ENCODE results near the gene TRIM9.
A peak's percentile ranks its signal among the peaks of the same experiment; 100 is the strongest.

Gene TRIM9

DNA sequence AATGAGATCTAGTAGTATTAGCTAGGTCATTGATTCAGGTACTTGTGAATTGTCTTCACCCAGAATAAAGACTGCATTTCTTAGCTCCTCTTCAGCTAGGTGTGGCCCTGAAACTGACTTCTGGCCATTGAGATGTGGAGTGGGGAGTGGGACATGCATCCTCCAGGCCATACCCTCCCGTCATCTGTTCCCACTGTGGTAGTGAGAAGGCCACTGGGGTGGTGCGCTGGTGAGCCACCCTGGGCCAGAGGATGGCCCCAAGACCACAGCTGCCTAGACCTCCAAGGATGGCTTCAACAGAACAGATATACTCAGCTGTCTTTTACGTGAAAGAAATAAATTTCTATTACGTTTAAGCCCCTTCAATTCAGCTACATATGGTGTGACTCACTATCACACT is 36.5 kb downstream of the TRIM9 start:
- no peak for DNase-seq (ENCODE audit: low read depth in 2 of 2)

DNA sequence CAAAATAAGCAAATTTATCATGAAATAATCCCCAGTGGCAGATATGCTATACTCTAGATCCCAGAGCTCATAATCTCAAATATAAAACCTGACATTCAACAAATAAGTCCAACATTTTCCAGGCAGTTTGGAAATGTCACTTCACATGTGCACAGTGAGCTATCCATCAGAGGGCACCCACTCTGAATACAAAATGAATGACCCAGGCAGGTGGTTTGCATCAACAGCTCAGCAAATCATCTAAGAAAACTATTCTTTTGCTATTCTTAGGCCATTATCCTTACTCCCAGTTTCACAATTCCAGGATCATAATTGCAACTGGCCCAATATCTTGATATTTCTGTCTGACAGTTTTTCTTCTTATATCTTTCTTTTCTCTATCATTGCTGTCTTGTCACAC is 38.5 kb downstream of the TRIM9 start:
- DNase-seq (ENCODE audit: low read depth in 2 of 2), result no peak

DNA sequence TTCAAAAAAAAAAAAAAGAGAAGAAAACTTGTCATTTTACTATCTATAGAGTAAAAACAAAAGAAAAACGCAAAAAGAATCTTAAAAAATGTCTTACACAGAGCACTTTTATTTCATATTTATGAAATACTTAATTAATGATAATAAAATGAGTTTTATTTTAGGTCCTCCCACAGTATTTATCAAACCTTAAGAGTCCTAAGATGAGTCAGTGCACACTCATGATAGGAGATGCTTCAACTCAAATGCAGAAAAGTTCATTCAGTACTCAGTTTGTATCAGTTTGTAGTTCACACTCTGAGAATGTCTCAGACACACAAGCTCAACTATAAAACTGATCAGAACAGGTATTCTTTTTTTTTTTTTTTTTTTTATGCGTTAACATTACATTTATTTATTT is 41.7 kb downstream of the TRIM9 start:
- no peak for DNase-seq (ENCODE audit: low read depth in 2 of 2)

DNA sequence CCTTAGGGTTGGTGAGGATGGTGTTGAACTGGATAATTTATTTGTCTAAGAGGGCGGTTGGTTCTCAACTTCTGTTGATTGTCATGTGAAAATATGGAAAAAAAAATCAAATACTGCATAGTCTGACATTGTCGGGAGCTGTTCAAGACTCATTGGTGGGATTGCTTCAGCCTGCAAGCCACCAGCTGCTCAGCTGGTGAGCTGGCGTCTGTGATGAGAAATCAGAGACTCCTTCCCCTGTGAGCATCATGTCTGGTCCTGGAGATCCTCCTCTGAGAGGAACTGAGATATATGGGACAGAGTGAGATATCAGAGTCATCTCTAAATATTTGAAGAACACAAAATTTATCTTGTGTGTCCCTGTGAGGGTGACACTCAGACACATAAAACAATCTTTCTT is 49.9 kb downstream of the TRIM9 start:
- no peak for DNase-seq (ENCODE audit: low read depth in 2 of 2)

DNA sequence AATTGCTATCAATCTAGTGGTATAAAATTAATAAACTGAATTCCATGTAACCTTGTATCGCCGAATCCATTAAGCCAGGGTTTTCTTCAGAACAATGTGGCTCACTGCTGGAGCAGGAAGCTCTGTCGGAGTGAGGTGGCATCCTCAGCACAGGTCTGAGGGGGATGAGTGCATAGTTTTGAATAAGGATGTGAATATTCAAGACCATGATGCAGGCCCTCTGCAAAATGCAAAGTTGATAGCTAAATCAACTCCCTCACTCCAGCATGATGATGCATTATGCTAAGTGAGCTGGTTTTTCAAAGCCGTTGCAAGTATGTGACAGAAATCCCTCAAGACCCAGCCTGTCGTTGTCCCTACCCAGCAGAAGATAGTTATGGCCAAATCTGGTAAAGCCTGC is 53.0 kb downstream of the TRIM9 start:
- no peak for DNase-seq (ENCODE audit: low read depth in 2 of 2)

DNA sequence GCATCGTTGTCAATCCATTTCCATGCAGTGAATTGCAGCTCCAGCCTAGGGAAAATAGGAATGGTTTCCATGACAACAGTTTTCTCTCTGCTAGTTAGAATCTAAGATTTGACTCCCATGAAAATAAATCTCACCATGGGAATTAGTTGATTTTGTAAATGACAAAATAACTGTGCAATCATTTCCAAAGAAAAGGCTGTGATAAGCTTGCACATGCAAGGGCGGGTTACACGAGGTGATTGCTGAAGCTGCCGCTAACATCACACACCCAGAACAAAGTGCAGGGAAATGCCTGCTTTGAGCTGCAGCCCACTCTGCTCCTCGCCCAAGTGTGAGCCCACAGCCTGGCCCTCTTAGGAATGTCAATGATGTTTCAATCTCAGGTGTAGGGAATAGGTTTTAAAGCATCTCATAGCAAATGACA is 53.8 kb downstream of the TRIM9 start:
- DNase-seq (ENCODE audit: low read depth in 2 of 2), result no peak

DNA sequence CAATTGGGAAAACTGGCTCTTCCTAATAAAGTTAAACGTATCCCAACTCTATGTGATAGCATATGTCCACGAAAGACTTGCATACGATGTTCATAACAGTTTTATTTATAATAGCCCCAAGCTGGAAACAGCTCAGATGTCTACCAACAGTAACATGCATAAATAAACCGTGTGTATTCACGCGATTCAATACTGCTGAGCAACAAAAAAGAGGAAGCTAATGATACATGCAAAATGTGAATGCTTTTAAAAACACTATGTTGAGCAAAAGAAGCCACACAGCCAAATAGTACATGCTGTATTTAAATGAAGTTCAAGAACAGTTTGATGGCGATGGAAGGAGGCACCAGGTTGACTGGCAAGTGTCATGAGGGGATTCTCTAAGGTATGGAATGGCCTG is 55.7 kb downstream of the TRIM9 start:
- DNase-seq (ENCODE audit: low read depth in 2 of 2), result no peak

DNA sequence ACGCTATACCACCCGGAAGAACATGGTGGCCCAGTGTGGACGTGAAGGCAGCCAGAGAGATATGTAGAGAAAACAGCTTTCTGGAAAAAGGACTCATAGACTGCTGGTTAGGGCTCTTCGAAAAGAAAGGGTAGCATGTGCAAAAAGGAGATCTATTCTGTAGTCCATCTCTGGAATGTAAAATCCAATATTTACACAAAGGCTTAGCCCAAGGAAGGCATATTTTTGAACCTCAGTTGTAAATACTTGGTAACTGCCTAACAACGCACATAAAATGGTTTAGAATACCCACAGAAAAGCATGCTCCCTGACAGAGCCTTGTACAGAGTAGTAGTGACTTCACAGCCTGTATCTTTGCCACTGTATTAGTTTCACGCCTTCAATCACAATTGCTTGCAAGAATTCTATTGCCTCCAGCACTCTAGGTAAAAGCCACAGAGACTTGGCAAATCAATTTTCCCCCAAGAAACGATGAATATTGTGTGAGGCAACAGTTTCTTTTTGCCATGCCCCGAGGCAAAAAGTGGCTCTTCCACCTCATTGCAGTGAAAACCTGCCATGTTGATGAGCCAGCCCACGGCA is 59.2 kb downstream of the TRIM9 start:
- no peak for DNase-seq (ENCODE audit: low read depth in 2 of 2)

DNA sequence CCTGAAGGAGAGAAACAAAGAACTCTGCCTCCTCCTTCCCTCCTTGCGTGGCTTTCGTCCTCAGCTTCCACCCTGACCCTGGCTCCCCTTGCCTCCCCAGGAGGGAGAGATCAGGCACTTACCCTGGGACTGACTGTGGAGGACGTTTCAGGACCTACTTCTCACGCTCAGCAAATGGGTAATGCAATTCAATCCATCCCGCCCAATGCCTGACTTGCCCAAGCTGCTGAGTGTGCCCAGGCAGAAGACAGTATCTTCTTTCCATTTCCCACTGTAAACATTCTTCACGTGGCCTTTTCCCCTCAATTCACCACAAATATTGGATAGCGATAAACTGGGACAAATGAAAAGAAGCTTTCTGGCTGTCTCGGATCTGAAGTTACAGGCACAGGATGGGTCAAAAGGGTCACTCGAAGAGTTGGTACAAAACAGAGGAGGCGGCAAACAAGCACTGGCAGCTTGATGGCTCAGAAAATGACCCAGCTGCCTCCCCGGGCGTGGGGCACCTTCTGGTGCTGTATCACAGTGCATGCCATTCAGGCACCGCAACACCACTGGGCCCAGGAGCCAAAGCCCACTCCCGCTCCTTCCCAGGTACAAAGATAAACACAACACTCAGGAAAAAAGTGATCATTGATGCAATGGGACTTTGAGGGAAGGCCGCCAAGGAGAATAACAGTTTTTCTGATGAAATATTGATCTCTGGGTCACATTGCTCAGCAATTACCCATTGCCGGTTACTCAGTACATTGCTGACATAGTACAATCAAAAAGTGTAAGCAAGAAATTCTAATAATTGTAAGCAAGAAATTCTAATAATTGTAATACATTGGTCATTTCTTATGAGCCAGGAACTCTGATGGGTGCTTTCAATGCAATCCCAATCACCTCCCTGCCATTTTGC is 65.8 kb downstream of the TRIM9 start:
- DNase-seq (ENCODE audit: low read depth in 2 of 2), result no peak

DNA sequence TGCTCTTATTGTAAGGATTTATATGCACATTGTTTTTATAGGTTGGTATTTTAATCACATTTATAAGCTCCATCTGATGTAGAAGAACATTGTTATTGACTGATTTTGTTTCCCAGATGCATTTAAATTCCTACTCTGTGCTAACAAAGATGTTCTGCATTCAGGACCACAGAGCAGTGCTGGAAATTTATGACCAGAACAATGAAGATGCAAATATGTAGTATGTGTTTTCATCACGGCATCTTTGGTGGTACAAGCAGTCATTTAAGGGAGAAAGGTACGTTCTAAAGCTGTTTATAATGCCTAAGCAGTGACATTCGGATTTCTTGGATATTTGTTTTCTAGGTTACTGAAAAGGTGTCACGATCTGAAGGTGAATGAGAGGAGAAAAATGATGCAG is 66.5 kb downstream of the TRIM9 start:
- DNase-seq (ENCODE audit: low read depth in 2 of 2), result no peak

DNA sequence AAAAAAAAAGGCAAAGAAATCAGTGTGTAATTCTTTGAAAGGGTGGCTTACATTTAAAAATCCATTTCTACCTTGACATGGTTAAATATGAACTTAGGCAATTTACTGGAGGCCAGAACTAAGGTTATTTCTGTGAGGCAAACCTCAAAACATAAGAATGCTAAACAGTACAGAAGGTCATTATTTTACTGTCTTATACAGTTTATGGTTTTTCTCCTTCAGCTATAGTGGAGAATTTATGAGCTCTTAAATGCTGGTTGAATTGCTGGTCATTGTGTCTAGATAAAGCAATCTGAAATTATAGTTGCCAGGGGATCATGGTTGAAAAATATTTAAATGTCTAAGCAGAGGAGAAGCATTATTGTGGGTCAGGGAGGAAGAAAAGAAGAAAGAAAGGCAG is 70.5 kb downstream of the TRIM9 start:
- DNase-seq (ENCODE audit: low read depth in 2 of 2), result no peak

DNA sequence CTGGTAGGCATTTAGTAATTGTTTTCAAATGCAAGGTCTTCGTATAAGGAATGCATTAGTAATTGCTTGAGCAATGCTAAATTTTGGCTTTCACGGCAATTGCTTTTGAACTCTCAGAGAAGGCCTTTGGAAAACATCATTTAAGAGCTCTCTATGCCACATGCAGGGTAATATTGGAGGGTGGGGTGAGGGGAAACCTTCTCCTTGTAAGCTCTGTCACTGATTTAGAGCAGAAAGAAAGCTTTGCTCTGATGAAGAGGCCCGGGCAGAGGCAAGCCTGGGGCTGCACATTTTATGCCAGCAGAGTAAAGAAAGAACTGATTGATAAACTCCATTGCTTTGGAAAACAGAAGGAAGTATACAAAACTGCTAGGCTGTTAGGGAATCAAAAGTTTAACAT is 70.9 kb downstream of the TRIM9 start:
- no peak for DNase-seq (ENCODE audit: low read depth in 2 of 2)

DNA sequence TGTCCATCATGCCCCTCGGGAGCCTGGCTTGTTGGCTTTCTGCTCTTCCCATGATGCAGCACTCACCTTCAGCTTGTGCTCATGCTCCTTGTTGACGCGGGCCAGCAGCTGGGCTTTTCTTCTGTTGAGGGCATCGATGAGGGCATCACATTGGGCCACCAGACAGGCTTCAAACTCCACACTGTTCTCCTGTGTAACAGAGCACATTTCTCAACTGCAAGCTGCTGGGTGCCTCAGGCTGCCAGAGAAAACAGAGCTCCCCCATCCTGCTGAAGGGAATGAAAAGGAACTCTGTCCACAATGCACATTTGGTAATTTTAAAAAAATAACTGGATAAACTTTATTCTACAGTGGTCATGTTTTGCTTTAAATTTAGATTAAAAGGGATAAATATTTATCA is 72.1 kb downstream of the TRIM9 start:
- DNase-seq (ENCODE audit: low read depth in 2 of 2), result no peak

DNA sequence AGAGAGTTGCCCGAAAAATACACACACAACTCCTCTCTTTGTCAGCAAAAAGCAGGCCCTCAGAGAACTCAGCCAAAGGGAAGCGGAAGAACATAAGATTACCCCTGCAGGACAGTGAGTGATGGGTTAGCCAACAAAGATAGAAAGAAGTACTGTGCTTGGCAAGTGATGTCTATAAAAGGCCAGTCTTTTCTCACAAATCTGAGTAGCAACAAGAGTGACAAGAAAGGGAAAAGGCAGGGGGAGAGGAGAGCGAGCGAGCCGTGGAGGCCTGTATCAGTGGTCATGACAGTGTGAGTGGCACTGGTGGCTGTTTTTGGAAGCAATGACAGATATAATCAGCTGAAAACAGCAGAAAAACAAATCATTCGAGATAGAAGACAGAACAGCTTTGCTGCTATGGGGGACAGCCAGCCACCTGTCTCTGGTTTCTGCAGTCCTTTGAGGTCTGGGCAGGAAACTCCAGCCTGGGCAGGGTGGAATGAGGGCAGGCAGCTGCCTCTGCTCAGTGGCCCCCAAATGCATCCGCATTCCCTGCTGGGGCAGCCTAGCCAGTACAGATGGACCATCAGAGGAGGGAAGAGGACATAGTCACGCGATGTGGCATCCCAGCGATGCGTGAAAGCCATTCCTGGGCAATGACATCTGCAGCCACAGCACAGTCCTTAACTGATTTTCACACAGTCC is 74.7 kb downstream of the TRIM9 start:
- no peak for DNase-seq (ENCODE audit: low read depth in 2 of 2)

DNA sequence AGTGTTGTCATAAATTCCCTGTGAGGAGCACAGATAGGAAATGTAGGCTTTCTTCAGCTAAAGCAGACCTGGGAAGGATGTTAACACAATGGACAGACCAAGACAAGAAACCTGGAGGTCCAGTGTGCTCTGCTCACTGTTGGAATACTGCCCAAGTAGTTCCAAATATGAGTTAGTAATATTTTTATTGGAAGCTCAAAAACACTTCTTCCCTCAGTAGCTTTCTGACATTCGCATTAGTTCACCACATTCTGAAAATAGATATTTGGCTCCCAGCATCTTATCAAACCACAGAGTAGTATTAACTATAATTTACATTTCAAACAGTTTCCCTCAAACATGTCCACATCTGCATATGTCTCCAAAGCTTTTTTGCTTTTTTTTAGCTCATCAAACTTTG is 75.8 kb downstream of the TRIM9 start:
- no peak for DNase-seq (ENCODE audit: low read depth in 2 of 2)

DNA sequence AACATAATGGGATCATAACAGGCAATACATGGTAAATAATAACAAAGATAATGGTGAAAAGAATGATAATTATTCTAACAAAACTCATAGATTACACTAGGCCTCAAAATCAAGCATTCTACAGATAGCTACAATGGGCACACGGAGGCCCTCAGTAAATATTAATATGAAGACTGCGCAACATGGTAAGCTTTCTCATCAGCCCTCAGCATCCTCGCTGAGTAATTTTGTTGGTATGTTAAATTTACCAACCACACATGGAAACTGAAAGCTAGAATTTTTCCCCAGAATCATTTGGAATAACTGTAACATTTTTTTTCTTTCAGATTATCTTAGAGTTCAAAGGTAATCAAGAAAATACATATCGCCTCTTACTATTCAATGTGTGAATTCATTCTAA is 76.4 kb downstream of the TRIM9 start:
- DNase-seq (ENCODE audit: low read depth in 2 of 2), result no peak

DNA sequence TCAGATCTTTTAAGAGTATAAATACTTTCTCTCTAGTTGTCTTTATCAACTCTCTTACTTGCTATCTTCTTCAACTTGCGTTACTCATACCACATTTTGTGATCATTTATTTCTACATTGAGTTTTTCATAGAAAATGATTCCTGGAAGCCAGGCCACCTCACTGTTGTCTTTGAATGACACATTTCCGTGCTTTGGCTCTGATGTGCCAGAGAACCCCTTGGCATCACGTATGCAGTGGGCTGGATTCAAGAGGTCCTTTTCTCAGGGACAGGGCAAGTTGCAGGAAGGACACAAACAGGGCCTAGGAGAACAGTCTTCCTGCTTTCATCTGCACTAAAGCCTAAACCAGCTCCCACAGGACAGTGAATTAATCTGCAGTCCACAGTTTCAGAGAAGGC is 80.3 kb downstream of the TRIM9 start:
- DNase-seq (ENCODE audit: low read depth in 2 of 2), result no peak

DNA sequence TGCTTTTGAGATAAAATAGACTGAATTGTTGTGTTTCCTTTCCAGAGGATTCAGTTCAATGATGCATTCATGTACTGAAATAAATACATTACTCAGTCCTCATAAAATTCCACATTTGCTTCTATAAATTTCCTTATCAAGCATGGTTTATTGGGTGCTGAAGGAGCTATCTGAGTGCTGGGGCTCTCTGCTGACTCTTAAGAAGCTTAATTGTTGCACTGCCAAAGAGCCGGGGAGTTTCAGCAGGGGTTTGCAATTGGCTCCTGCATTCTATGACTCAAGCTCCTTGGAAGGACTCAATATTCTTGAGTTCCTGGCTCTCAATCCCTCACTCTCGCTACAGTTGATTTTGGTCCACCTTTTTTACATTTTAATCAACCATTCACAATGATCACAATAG is 80.8 kb downstream of the TRIM9 start:
- DNase-seq (ENCODE audit: low read depth in 2 of 2), result peak; percentile 52 to 62

DNA sequence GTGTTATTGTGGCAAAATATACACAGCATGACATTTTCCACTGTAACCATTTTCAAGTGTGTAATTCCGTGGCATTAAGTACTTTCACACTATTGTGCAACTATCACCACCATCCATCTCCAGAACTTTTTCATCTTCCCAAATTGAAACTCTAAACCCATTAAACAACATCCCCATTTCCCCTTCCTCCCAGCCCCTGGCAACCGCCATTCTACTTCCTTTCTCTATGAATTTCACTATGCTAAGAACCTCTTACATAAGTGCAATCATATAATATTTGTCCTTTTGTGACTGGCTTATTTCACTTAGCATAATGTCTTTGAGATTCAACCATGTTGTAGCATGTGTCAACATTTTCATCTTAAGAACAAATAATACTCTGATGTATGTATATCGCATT is 82.8 kb downstream of the TRIM9 start:
- DNase-seq (ENCODE audit: low read depth in 2 of 2), result no peak

DNA sequence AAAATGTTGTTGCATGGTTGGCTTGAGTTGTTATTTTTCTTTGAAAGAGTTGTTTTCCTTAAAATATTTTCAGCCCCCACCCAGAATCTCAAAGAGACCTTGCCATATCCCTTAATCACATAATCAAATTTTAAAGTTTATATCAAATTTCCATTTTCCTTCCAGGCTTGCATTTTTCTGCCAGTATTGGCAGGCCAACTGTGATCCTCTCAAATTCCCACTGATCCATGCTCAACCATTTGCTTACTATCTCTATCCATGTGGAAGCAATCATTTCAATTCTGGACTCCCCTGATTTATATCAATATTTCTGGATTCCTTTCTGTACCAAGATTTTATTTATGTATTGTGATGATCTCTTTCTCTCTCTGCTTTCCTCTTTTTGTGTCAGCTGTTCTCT is 86.5 kb downstream of the TRIM9 start:
- DNase-seq (ENCODE audit: low read depth in 2 of 2), result no peak

DNA sequence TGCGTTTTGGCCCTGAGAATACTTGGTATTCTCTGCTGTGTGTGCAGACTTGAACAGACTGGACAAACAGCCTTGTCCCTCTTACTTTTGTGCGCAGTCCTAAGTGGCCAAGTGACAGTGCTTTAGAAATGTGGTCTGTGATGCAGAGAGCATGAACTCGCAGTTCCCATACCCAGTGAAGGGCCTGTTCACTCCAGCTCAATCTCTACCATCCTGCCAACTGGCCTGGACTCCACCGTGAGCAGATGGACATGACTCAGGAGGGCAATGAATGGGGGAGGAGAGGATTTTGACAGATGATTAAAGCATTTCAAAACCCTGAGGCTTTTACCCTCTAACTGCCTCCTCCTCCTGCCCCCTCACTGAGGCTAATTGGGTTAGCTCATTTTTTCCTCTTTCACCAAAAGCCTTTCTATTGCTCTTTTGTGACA is 88.1 kb downstream of the TRIM9 start:
- DNase-seq (ENCODE audit: low read depth in 2 of 2), result no peak

DNA sequence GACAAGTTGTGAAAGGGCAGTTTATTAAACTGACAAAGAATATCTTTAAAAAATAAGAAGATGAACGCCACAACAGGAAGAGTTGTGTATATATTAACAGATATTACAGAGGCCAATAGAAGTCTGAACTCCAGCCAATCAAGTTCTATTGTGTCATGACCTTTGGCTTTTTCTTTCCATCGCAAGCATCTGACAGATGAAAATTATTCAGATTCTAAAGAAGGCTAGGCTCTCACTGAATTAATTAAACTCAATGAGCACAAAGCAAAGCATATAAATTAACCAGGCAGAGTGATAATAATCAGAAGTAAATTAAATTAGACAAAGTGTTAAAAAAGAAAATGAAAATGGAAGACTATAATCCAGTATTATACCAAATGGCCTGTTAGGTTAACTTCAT is 88.6 kb downstream of the TRIM9 start:
- no peak for DNase-seq (ENCODE audit: low read depth in 2 of 2)

Data from fibroblast of skin of left quadriceps (primary cell).